GM18867 (cell line): ENCODE results near the gene KCNQ2.
"Not testable (repeated sequence)": the region's sequence is repeated elsewhere in the genome, so short reads cannot be mapped to it uniquely, and the experiment has no call there.

Experiments used
- ATAC-seq: cut with Tn5 transposase; IDR thresholded peaks from one replicate; pipeline ENCODE4 v1.9.1; 2021; ENCODE audit warnings: mild to moderate bottlenecking, moderate library complexity; ENCODE audit not compliant: unreplicated experiment

KCNQ2 gene

DNA sequence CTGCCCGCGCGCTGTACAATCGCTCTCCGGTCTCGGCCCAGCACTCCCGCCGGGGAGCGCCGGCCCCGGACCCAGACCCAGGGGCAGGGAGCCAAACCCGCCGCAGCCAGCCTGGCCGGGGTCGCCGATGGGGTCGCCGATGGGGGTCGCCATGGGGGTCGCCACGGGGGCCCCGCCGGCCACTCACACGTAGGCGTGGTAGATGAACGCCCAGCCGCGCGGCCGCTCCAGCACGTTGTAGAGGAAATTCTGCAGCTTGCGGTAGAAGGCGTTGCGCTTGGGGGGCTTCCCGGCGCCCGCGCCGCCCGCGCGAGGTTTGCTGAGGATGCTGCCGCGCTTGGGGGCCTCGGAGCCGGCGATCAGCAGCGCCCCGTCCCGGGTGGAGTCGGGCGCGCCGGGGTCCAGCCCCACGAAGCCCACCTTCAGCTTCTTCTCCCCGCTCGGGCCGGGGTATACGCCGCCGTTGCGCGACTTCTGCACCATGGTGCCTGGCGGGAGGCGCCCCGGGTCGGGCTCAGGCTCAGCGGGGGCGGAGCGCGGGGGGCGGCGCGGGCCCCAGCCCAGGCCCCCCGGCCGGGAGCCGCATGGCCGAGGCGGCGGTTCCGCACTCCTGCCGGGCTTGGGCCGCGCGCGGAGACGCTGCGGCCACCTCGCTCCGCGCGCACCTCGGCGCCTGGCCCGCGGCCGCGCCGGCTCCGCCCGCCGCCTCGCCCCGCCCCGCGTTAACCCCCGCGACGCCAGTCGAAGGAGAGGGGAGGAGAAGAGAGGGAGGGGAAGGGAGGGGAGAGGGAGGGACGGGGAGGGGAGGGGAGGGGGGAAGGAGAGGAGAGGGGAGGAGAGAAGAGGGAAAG lies at the start of gene KCNQ2:
KCNQ2 (minus strand) TSS at position 675 of the 851 bp plus-strand sequence; CDS start at position 483, 192 bp downstream.
- ATAC-seq = no peak

DNA sequence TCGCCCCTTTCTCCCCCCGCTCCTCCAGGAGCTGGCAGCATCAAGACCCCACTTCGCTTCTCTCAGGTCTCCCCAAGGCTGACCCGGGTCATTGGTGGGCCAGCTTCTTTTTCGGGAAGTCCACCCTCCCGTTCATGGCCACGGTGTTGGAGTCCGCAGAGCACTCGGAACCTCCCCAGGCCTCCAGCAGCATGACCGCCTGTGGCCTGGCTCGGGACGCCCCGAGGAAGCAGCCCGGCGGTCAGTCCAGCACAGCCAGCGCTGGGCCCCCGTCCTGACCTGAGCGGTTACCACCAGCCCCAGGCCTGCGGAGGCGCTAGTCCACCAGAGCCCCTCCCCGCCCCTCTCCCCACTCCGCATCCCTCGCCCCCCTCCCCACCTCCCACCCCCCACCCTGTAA lies 49.1 kb upstream of the KCNQ2 start:
- ATAC-seq = no peak

DNA sequence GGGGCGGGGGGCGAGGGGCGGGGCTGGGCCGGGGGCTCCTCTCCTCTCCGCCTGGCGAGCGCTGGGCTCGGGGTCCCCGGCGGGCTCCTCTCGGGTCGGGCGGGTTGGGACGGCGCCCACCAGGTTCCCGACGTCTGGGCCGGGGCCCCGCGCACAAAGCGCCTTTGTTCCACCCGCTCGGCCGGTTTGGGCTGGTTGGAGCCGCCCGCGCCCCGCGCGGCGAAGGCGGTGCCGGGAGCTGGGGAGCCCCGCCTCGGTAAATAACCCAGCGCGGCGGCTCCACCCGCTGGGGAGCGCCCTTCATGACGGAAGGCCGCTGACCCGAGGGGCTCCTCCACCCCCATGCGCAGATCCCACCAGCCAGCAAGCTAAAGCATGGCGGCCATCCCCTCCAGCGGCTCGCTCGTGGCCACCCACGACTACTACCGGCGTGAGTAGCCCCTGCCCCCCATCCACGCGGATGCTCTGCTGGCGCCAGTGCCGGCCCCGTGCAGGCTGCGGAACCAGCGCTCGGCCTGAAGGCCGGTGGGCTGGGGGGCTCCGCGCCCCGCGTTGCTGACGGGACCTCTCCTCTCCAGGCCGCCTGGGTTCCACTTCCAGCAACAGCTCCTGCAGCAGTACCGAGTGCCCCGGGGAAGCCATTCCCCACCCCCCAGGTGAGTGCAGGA lies 48.6 kb upstream of the KCNQ2 start:
- ATAC-seq = peak; percentile 45

DNA sequence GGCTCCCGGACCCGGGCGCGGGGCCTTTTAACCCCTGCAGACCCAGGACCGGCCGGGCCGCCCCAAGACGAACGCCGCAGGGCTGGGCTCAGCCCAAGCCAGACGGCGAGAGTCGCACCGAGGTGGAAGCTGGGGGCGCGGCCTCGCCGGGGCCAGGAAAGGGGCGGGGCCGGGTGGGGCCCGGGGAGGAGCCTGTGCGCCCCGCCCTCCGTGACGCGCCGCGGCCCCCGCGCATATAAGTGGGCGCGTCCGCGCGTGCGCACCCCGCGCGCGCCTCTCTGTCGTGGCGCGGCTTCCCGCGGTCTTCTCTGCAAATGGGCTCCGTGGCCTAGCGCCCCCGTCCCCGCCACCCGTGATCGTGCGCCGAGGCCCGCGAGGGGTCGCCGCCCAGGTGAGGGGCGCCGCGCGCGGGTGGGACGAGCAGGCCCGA lies 48.1 kb upstream of the KCNQ2 start, which contains the start of gene PPDPF:
PPDPF (plus strand) TSS at position 262 of the 430 bp plus-strand sequence. CDS start 544 bp downstream, outside the sequence.
- peak; percentile 68 for ATAC-seq

DNA sequence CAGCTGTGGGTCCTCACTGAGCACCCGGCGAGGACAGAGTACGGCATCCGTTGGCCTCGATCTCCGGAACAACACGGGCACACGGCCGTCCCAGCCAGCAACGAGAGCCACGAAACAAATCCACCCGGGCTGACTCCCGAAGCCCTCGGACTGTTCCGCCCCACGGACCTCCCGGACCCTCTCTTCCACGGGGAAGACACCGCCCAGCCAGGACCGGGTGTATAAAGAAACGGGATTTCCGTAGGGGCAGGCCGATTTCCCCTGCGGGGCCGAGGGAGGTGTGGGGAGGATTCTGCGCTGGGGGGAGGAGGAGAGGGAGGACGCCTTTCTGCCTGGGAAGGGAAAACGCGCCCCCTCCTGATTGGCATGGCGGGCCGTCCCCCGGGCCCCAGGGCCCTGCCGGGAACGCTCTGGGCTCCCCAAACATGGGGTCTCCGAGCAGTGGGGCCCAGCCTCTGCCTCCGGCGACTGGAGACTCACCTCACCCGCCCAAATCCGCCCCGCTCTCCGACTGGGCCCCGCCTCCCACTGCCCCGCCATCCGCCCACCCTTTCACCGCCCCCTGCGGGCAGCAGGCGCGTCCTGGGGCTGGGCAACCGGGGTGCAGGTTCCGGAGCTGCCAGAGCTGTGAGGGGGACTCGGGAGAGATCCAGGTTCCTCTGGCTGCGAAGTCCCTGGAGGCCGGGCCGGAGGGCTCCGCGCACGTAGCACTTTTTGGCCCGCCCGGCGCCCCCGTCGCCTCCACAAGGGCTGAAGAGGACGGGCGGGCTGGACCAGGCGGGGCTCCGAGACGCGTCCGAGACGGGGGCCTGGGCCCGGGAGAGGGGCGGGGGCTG lies 47.4 kb upstream of the KCNQ2 start:
- peak; percentile 38 for ATAC-seq

DNA sequence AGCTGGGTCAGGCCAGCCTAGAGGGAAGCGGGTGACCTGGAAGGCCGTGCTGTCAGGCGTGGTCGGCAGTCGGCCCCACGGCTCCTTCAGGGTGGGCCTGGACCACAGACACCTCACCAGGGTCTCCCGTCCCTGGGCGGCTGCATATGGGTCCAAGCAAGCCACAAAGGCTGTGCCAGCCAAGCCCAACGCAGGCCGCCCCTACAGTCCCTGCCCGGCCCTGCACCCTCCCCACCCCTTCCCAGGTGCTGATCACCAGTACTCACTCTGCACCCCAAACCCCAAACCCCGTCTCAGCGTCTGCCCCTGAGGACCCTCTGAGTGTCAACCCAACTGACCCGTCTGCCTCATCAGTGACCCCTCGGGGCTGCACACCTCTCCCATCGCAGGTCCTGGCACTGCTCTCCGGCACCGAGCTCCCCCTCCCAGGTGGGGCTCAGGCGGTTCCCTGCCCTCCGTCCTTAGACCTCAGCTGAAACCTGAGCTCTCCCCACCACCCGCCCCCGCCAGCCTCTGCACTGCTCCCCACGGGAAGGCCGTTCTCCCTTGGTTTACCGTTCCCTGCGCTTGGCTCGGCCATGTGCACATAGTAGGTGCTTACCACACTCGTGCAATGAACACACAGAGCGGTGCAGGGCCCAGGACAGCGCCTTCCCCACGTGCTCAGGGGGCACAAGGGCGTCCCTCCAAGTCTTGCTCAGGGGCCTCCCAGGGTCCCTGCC lies 46.7 kb upstream of the KCNQ2 start:
- no peak for ATAC-seq

DNA sequence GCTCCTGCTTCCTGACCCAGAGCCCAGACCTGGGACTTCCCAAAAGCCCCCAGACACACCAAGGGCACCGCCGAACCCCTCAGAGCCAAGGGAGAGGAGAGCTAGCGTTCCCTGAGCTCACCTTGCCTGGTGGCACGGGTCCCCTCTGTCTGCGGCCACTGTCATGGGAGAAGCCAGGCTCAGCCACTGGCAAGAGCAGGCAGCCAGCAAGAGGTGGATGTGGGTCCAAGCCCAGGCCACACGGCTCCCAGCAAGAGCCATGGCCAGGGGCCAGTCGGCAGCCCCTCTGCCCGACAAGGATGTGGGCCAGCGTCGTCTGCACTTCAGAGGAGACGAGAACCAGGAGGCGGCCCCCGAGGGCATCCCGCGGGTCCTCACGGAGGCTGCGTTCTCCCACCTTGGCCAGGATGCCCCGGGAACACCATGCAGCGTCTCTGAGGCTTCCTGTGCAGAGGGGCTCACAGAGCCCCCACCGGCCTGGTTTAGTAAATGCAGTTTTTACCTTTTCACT lies 46.0 kb upstream of the KCNQ2 start:
- ATAC-seq = no peak

DNA sequence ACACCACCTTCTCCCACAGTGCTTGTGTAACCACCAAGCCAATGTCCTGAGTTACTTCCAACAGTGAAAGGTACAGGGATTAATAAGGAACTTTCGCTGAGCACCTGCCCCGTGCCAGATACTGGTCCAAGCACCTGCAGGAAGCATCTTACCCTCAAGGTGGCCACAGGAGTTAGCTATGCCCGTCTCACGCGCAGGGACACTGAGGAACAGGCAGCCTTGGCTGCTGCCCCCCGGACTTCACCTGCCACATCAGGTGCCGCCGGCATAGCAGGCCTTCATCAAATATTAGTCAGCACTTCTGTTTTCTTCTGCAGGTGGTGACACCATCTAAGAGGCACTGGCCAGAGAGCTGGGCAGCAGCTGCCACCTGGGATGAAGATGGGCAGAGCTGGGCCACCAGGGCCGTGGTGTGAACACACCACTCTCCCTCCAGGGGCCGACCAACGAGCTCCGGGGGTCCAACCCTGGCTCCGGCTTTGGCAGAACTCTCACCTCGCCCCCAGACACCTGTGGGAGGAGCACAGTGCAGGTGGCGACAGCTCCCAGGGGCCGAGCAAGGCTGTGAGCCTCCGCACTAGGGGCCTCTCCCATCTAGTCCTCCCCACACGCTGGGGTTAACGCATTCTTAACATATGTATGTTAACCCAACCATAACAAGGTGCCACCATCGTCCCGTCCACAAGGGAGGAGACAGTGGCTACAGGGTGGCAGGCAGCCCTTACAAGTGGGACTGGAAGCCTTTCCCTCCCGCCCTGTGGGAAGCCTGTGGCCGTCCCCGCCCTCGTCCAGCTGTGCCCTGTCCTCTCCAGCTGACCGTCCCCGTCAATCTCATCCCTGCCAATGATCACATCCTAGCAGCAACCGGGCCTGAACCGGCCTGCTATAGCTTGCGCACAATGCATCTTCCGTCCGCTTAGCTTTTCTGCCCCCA lies 45.2 kb upstream of the KCNQ2 start:
- ATAC-seq = no peak

DNA sequence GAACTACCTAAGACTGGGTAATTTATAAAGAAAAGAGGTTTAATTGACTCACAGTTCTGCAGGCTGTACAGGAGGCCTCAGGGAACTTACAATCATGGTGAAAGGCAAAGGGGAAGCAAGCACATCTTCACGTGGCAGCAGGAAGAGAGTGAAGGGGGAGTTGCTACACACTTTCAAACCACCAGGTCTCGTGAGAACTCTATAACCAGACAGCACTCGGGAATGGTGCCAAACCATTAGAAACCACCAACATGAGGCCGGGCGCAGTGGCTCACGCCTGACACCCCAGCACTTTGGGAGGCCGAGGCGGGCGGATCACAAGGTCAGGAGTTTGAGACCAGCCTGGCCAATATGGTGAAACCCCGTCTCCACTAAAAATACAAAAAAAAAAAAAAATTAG lies 42.1 kb upstream of the KCNQ2 start:
- ATAC-seq = not testable (repeated sequence)

DNA sequence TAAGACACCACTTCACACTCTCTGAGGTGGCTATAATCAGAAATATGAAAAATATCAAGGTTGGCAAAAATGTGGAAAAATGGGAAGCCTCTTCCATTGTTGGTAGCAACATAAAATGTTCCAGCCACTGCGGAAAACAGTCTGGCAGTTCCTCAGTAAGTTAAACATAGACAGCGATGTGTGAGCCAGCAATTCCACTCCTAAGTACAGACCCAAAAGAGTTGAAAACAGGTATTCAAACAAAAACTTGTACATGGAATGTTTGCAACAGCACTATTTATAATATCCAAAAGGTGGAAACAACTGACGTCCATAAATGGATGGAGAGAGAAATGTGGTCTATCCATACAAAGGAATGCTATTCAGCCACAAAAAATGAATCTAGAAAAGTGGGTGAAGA lies 40.8 kb upstream of the KCNQ2 start:
- ATAC-seq = no peak

DNA sequence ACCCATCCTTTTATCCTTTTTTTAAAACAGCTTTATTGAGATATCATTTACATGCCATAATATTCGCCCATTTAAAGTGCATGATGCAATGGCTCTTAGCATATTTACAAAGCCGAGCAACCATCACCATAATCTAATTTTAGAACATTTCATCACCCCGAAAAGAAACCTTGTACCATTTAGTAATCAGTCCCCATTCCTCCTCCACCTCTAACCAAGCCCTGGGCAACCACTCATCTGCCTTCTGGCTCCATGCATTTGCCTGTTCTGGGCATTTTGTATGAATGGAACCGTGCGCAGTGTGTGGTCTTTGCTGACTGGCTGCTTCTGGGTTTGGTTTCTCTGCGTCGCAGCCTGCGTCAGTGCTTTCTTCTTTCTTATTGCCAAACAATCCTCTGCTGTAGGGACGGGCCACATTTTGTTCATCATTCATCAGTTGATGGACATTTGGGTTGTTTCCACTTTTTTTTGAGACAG lies 36.7 kb upstream of the KCNQ2 start:
- ATAC-seq = no peak

DNA sequence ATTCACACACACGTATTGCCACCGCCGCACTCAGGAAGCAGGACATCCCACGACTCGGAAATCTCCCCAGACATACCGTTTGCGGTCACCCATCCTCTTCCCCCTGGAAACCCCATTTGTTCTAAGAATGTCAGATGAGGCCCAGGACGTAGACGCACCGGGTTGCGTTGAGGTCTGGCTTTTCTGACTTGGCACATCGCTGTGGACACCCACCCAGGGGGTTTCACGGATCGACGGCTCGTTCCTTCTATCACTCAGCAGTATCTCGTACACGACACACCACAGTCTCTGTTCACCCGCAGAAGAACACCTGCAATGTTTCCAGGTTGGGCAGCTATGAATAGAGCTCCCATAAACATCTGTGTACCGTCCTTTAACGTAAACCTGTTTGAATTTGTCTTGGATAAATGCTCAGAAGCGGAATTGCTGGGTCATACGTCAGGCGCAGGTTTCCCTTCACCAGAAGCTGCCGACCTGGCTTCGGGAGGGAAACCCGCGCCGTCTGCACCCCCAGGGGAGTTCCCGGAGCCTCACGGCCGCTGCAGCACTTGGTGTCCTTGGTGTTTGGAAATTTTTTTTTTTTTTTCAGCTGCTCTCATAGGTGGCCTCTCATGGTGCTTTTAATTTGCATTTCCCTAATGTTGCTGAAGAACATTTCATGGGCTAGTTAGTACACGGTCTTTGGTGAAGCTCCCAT lies 35.8 kb upstream of the KCNQ2 start:
- no peak for ATAC-seq

DNA sequence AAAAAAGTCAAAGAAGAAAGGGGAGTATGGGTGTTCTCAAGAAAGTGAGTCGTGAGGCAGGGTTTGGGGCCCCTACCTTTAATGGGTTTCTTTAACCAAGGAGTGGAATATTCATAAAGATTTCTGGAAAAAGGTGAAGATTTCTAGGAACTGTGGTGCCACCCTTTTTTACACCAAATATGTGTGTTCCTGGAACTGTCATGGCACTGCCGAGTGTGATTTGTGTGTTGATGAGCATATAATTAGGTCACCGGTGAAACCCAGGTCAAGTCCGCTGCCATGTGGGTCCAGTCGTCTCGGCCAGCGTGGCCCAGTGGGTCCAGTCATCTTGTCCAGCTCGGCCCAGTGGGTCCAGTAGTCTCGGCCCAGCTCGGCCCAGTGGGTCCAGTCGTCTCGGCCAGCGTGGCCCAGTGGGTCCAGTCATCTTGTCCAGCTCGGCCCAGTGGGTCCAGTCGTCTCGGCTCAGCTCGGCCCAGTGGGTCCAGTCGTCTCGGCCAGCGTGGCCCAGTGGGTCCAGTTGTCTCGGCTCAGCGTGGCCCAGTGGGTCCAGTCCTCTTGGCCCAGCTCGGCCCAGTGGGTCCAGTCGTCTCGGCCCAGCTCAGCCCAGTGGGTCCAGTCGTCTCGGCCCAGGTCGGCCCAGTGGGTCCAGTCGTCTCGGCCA lies 34.8 kb upstream of the KCNQ2 start:
- ATAC-seq = no peak

DNA sequence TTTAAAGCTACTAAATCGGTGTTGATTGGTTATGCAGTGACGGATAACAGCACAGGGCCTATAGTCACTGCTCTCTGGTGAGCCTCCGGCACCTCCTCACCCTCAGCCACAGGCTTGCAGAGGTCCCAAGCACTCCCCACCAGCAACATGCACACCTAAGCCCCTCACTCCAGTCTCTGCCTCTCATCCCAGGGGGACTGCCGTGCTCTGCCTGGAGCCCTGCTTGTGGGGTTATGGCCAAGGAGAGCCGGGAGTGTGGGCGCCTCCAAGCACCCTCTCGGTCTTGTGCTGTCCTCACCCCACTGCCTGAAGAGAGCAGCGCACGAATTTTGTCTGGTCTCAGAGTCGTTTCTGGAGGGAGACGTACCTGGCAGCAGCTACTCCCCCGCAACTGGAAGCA lies 33.3 kb upstream of the KCNQ2 start:
- no peak for ATAC-seq

DNA sequence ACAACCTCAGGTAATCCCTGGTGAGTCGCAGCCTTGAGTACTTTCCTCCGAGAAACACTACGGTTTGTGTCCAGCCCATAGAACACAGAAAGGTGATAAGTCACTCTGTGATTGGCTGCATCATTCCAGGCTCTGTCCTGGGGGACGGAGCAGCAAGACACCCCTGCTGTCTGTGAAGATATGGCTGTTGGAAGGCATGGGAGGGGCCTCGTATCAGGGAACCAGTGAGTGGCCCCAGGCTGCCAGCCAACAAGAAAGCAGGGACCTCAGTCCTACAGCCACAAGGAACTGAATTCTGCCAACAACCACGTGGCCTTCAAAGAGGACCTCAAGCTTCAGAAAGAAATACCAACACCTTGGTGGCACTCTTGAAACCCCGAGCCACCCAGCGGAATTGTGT lies 32.8 kb upstream of the KCNQ2 start:
- ATAC-seq = no peak

DNA sequence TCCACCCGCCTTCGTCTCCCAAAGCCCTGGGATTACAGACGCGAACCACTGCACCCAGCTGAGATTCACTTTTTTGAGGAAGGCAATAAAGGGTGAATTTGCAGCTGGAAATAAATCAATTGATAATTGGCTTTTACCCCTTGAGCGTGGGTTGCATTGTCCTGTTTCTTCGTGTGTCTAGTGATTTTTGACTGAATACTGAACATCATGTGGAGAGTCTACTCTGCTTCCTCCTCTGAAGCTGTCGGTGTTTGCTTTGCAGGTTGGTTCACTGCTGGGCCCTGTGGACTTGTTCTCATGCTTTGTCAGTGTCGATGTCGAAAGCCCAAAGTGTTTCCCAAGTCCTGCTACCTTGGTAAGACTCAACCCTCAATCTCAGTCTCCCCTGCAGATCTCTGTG lies 32.2 kb upstream of the KCNQ2 start:
- ATAC-seq = no peak

DNA sequence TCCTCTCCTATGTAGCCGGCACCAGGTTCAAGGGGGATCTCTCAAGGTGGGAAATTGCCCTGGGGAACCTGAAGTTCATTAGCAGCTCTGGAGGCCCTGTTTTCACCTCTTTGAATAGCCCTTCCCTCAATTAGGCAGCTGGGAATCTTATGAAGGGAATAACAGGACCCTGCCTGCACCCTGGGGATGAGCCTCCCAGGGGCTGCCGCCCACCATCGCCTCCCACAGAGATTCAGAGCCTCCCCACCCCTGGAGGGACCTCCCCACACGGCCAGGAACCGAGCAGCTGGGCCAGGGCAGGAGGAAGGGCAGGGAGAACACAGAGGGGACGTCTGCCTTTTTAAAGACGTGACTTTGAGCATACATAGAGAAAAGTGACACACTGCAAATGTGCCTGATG lies 31.1 kb upstream of the KCNQ2 start:
- no peak for ATAC-seq

DNA sequence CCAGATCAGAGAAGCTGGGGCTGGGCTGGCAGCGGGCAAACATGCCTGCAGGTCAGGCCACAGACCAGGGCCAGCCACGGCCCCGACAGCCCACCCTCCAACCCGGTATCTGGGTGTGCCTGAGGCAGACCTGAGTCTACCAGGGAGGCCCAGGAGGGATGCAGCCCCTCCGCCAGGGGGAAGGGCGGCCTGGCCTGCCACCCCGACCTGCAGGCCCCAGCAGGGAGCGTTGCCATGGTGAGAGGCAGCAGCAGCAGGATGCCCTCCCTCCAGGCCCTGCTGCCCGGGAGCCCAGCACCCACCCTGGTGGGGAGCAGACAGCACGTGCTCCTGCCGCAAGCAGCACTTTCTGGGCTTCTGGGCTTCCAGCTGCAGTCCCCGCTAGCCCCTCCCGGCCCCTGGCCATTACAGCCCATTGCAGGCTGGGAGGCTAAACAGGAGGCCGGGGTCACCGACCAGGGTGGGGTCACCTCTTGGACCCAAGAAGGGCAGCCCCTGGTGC lies 30.3 kb upstream of the KCNQ2 start:
- ATAC-seq = no peak
